ENCODE results near the gene SREBF1. TPM values are rescaled to one million over a fixed set of nuclear protein-coding genes. Genes with fewer than 3 reads are reported as not detected.

The SREBF1 gene
- total and polyA plus RNA-seq, 2 experiments from 2014 or later = 39.6 to 85.3 TPM

- H3K4me1 Mint-ChIP-seq = peaks cover 16% of the 10 kb centered on the region
- no peaks in the 10 kb centered on the region for H3K36me3 Mint-ChIP-seq (ENCODE audit: low read depth)
- peaks cover 14% of the 10 kb centered on the region for H3K27me3 Mint-ChIP-seq (ENCODE audit: insufficient read depth, low read depth, poor library complexity)
Measured at GRCh38 chr17:17765359-17766076, 71.3 kb downstream of the SREBF1 start.

More at GRCh38 chr17:17765359-17766076, 71.3 kb downstream of the SREBF1 start:
- Histone ChIP-seq H3K4me2 (no peak overlapping the region), H2AFZ (no peak overlapping the region), H4K20me1 (replicated peaks; ENCODE audit: insufficient read depth) (no peaks in the 10 kb centered on the region), H3K27ac (ENCODE audit: low read depth) (no peak overlapping the region), H3K79me2 (replicated peaks; ENCODE audit: insufficient read depth) (no peaks in the 10 kb centered on the region), H3K36me3 (ENCODE audit: insufficient read depth) (no peaks in the 10 kb centered on the region), H3K27me3 (ENCODE audit: insufficient read depth) (no peaks in the 10 kb centered on the region), H3K4me1 (ENCODE audit: insufficient read depth) (no peaks in the 10 kb centered on the region), H3K9me2 (ENCODE audit: insufficient read depth) (no peaks in the 10 kb centered on the region), H3F3A (replicated peaks; ENCODE audit: low read depth) (no peaks in the 10 kb centered on the region), H3K4me3 (no peak overlapping the region)
- Mint-ChIP-seq H3K27ac (no peak overlapping the region), H3K9me3 (no peaks in the 10 kb centered on the region; the same call in 2 of the 3 replicates), H3K4me3 (no peak overlapping the region)
- ATAC-seq (no peak), DNase-seq (ENCODE audit: low spot score) (no peak)
- TF ChIP-seq EZH2 (IDR thresholded peaks at IDR 0.05; ENCODE audit: low read depth, unreplicated experiment) (no peak), JUNB (IDR thresholded peaks at IDR 0.05; ENCODE audit: unreplicated experiment) (no peak), REST (IDR thresholded peaks at IDR 0.05; ENCODE audit: unreplicated experiment) (no peak), CREB1 (CRISPR knock-in tag; IDR thresholded peaks at IDR 0.05; ENCODE audit: low read depth) (no peak), ZNF331 (CRISPR knock-in tag; IDR thresholded peaks at IDR 0.05; ENCODE audit: low read depth) (no peak), POLR2AphosphoS5 (IDR thresholded peaks at IDR 0.05; ENCODE audit: low read depth) (no peak), EZH2phosphoT487 (IDR thresholded peaks at IDR 0.05; ENCODE audit: unreplicated experiment) (no peak), ETS1 (IDR thresholded peaks at IDR 0.05) (no peak), CTCF (conservative IDR thresholded peaks at IDR 0.05; ENCODE audit: low read depth in 2 of 2) (no peak), STAT1 (IDR thresholded peaks at IDR 0.05; ENCODE audit: unreplicated experiment) (no peak), ZNF462 (CRISPR knock-in tag; IDR thresholded peaks at IDR 0.05) (no peak), NANOG (IDR thresholded peaks at IDR 0.05; ENCODE audit: borderline replicate concordance) (no peak), ZNF114 (CRISPR knock-in tag; IDR thresholded peaks at IDR 0.05) (no peak)
